GM18502 (cell line): ENCODE data around the gene SPON2.
A peak's percentile ranks its signal among the peaks of the same experiment; 100 is the strongest.
"Not testable (repeated sequence)": the region's sequence is repeated elsewhere in the genome, so short reads cannot be mapped to it uniquely, and the experiment has no call there.

Experiments used
- ATAC-seq: cut with Tn5 transposase; IDR thresholded peaks from one replicate; pipeline ENCODE4 v1.9.1; 2021; ENCODE audit warnings: mild to moderate bottlenecking; ENCODE audit not compliant: unreplicated experiment, poor library complexity

The SPON2 gene

DNA sequence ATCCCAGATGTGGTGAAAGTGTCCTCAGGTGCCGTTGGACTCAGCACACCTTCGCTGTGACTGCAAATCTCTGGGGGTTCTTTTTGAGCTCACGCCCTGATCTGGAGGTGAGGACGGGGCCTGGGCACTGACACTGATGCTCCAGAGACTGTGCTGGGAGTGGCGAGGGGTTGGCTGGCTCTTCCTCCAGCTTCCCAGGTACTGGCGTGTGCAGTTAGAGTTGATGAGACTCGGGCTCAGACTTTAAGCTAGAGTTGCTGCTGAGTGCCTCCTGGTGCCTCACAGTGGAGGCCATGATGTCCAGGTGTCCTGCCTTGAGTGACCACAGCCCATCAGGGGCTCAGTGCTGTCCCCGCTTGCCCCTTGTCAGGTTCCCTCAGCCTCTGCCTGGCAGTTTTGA is 16.3 kb downstream of the SPON2 start:
- ATAC-seq = no peak

- no peak for ATAC-seq
Measured at GRCh38 chr4:1155314-1155713, 17.1 kb downstream of the SPON2 start.

- ATAC-seq = no peak
Measured at GRCh38 chr4:1154523-1155182, 17.7 kb downstream of the SPON2 start.

DNA sequence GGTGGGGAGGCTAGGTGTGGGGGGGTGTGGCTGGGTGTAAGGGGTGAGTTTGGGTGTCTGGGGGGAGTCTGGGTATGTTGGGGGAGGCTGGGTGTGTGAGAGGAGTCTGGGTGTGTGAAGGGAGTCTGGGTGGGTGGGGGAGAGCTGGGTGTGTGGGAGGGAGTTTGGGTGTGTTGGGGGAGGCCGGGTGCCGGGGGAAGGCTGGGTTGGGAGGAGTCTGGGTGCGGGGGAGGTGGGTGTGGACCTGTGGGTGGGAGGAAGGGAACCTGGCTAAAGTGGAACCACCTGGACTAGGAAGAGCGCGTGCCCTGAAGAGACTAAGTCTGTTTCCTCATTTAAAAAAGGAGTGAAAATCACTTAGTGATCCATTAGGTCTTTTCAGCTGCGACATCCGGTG is 18.3 kb downstream of the SPON2 start:
- ATAC-seq = no peak

DNA sequence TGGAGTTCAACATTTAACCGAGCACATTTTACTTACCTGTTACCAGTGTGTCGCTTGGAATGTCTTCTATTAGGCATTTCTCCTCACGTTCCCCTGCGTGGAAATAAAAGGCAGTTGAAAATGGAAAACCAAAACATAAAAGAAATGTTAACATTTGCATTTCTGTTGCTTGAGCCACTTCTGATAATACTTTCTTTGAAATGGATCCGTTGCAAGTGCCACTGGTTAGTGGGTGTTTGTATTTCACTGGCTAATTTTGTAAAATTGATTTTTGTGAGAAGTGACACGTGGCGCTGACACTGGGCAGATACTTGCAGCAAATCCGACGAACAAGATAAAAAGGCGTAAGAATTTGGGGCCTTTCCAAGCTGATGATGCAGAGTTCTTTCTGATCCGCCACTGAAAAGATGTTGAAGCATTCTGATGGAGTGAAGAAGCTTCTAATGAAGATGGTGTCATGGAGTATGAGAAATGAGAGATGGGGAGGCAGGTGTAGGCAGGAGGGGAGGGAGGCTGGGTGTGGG is 18.8 kb downstream of the SPON2 start:
- ATAC-seq = no peak

DNA sequence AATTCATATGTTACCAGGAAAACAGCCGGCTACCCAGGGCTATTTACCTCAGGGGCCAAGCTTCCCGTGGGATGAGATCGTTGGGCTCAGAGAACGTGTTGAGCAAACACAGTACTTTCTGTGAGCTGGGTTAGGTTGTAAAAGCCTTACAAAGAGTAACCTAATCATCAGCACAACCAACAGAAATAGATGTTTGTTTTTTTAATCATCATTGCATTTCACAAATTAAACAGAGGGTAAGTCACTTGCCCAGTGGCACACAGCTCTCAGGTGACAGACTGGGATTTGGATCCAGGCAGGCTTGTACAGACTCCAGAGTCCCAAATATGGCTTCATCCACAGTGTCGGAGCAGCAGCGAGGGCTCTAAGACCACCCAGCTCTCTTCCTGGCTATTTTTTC is 20.1 kb downstream of the SPON2 start:
- ATAC-seq = no peak

GRCh38 chr4:1151541-1151940 is 20.8 kb downstream of the SPON2 start:
- no peak for ATAC-seq

DNA sequence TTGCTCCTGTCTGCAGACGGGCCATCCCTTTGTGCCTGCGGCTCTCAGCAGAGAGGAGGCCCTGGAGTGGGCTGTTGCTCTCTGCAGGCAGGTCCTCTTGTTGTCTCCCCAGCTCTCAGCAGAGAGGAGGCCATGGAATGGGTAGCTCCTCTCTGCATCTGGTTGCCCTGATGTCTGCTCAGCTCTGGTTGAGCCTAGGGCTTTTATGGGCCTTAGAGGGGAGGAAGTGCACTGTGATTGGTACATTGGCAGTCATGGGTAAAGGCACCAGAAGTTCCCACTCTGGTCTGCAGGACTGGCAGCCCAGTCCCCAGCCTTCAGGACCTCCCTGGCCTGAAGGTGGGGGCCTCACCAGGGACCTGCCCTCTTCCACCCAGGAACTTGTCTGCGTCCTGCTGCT is 21.5 kb downstream of the SPON2 start:
- no peak for ATAC-seq

- no peak for ATAC-seq
Measured at GRCh38 chr4:1139860-1140259, 32.5 kb downstream of the SPON2 start.

- ATAC-seq = no peak
Measured at GRCh38 chr4:1137850-1138249, 34.5 kb downstream of the SPON2 start.

GRCh38 chr4:1137063-1137776 is 35.2 kb downstream of the SPON2 start:
- no peak for ATAC-seq

GRCh38 chr4:1136048-1136447 is 36.3 kb downstream of the SPON2 start:
- no peak for ATAC-seq

GRCh38 chr4:1133033-1133432 is 39.4 kb downstream of the SPON2 start:
- ATAC-seq = no peak

DNA sequence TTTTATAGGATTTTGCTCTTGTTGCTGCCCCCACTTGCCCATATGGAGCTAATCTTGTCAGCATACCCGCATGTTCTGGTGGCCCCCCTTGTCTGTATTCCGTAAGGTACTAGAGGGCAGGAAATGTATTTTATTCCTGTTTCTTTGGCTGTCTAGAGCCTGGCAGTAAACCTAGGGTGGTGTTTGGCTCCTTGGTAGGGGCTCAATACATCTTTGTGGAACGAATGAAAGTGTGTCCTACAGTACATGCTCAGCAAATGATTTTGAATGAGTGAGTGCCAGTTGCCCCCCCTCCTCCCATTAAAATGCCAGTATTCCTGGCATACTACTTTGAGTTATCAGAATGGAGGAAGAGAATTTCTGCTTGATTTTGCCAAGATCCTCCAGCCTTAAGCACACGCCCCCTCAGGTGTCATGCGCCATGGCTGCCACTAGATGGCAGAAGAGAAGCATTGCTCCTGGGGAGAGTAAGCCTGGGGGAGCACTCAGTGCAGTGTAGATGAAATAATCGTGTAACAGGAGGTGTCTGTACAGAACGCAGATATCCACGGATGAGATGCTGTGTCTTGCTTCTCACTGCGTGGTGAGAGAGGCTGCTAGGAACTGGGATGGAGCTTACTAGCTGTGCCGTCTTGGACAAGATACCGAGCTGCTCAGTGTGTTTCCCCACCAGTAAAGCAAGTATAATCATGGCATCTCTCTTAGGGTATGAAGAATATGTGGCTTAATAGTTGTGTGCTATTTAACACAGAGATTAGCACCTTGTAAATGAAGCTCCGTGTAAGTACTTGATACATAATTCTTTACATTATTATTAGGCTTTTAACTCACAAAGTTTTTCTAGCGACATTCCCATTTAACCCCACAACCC is 41.8 kb downstream of the SPON2 start:
- peak; percentile 78 for ATAC-seq

GRCh38 chr4:1126506-1126905 is 45.9 kb downstream of the SPON2 start:
- no peak for ATAC-seq

GRCh38 chr4:1125466-1125865 is 46.9 kb downstream of the SPON2 start:
- not testable (repeated sequence) for ATAC-seq

GRCh38 chr4:1124818-1125217 is 47.6 kb downstream of the SPON2 start:
- no peak for ATAC-seq

GRCh38 chr4:1122505-1122904 is 49.9 kb downstream of the SPON2 start:
- ATAC-seq = no peak
